ENCODE data around the gene HAUS7.

The HAUS7 gene

DNA sequence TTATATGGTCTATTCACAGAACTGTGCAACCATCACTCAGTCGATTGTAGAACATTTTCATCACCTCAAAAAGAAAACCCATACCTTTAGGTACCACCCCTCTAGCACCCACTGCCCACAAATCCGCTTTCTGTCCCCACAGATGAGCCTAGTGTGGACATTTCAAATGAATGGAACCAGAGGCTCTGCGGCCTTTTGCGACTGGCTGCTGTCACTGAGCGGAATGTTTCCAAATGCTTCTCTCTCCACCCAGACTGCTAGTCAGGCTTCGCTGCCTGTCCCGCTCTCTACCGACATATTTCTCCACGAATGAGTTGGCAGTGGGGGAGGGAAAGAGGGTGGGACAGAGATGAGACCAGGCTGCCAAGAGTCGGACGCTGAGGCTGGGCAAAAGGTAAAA, 22.7 kb upstream of the HAUS7 start:
- Histone ChIP-seq H3K23ac (ENCODE audit: low read depth, low read length, poor library complexity) (no peak overlapping the region), H4K8ac (ENCODE audit: low read depth, low read length) (no peak overlapping the region), H3K4me3 (ENCODE audit: low read length in 2 of 2) (no peak overlapping the region), H2AFZ (ENCODE audit: low read length) (no peak overlapping the region), H3K14ac (ENCODE audit: low read length) (no peak overlapping the region), H3K9me3 (replicated peaks in 1 of 2; ENCODE audit: control insufficient read depth in 2 of 2, insufficient read depth in 1 of 2, low read depth in 1 of 2, low read length in 2 of 2) (no peaks in the 10 kb centered on the region), H3K4me1 (ENCODE audit: control insufficient read depth in 2 of 2, insufficient read depth in 1 of 2, low read depth in 1 of 2, low read length in 2 of 2) (peaks cover 11 to 23% of the 10 kb centered on the region in 2 donors), H3K18ac (ENCODE audit: low read length) (no peak overlapping the region), H4K91ac (ENCODE audit: low read depth, low read length, poor library complexity) (no peak overlapping the region), H3K79me1 (ENCODE audit: low read depth, low read length) (no peaks in the 10 kb centered on the region), H3K4ac (ENCODE audit: low read length) (no peak overlapping the region), H2BK5ac (ENCODE audit: low read length) (no peak overlapping the region), H3K9ac (ENCODE audit: low read depth, low read length, poor library complexity) (no peak overlapping the region), H3K36me3 (replicated peaks in 1 of 2; ENCODE audit: control insufficient read depth in 2 of 2, insufficient read depth in 2 of 2, low read length in 2 of 2) (no peaks in the 10 kb centered on the region), H3K27ac (replicated peaks; ENCODE audit: low read length) (no peak overlapping the region), H2BK15ac (ENCODE audit: low read length) (no peak overlapping the region), H2BK120ac (ENCODE audit: low read depth, low read length) (no peak overlapping the region), H3K4me2 (ENCODE audit: insufficient read depth, low read length, poor library complexity, severe bottlenecking) (no peak overlapping the region), H3K27me3 (ENCODE audit: control insufficient read depth in 3 of 3, insufficient read depth in 3 of 3, low read depth in 1 of 3, low read length in 3 of 3) (peaks cover 0 to 26% (median 0%) of the 10 kb centered on the region in 3 experiments), H2BK12ac (ENCODE audit: low read length) (no peak overlapping the region), H2AK5ac (ENCODE audit: low read depth, low read length) (no peak overlapping the region)
- no peak for DNase-seq (ENCODE audit: low spot score)
- WGBS, 2 donors (ENCODE audit: extremely low coverage in 2 of 2, insufficient read length in 2 of 2, insufficient replicate concordance in 1 of 2) = no CpG with 5 or more reads among the region's 11 CpGs

DNA sequence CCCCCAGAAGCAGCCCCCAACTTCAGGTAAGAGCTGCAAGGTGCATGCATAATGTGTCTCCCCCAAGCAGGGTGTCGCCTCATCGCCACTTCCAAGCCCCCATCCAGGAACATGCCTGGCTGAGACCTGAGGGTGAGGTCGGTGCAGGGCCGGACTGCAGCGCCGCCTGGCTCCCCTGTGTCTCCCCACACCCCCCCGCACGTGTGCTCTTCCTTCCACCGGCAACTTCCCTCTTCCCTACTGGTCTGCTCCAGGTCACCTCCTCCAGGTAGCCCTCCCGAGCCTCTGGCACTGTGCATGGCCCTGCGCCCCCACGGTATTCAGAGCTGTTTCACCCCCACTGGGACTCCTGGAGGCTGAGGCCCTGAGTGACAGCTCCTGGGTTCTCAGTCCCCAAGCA, 22.2 kb upstream of the HAUS7 start:
- peak overlapping the region; percentile 37 for H3K4ac ChIP-seq (ENCODE audit: low read length)
- H2AK5ac ChIP-seq (ENCODE audit: low read depth, low read length) = no peak overlapping the region
- H3K27ac ChIP-seq (replicated peaks; ENCODE audit: low read length) = no peak overlapping the region
- WGBS, 2 donors (ENCODE audit: extremely low coverage in 2 of 2, insufficient read length in 2 of 2, insufficient replicate concordance in 1 of 2) = no CpG with 5 or more reads among the region's 12 CpGs
- no peaks in the 10 kb centered on the region for H3K79me1 ChIP-seq (ENCODE audit: low read depth, low read length)
- H3K27me3 ChIP-seq (ENCODE audit: control insufficient read depth in 3 of 3, insufficient read depth in 3 of 3, low read depth in 1 of 3, low read length in 3 of 3) = peaks cover 0 to 26% (median 0%) of the 10 kb centered on the region in 3 experiments
- no peak overlapping the region for H3K4me3 ChIP-seq (ENCODE audit: low read length in 2 of 2)
- no peaks in the 10 kb centered on the region for H3K36me3 ChIP-seq (replicated peaks in 1 of 2; ENCODE audit: control insufficient read depth in 2 of 2, insufficient read depth in 2 of 2, low read length in 2 of 2)
- no peaks in the 10 kb centered on the region for H3K9me3 ChIP-seq (replicated peaks in 1 of 2; ENCODE audit: control insufficient read depth in 2 of 2, insufficient read depth in 1 of 2, low read depth in 1 of 2, low read length in 2 of 2)
- no peak overlapping the region for H3K4me2 ChIP-seq (ENCODE audit: insufficient read depth, low read length, poor library complexity, severe bottlenecking)
- H3K9ac ChIP-seq (ENCODE audit: low read depth, low read length, poor library complexity) = no peak overlapping the region
- H3K18ac ChIP-seq (ENCODE audit: low read length) = no peak overlapping the region
- no peak overlapping the region for H4K8ac ChIP-seq (ENCODE audit: low read depth, low read length)
- no peak overlapping the region for H3K14ac ChIP-seq (ENCODE audit: low read length)
- H2BK5ac ChIP-seq (ENCODE audit: low read length) = no peak overlapping the region
- peaks cover 13 to 24% of the 10 kb centered on the region in 2 donors for H3K4me1 ChIP-seq (ENCODE audit: control insufficient read depth in 2 of 2, insufficient read depth in 1 of 2, low read depth in 1 of 2, low read length in 2 of 2)
- H2BK120ac ChIP-seq (ENCODE audit: low read depth, low read length) = no peak overlapping the region
- no peak overlapping the region for H3K23ac ChIP-seq (ENCODE audit: low read depth, low read length, poor library complexity)
- no peak overlapping the region for H2BK12ac ChIP-seq (ENCODE audit: low read length)
- no peak overlapping the region for H2BK15ac ChIP-seq (ENCODE audit: low read length)
- H2AFZ ChIP-seq (ENCODE audit: low read length) = no peak overlapping the region
- no peak for DNase-seq (ENCODE audit: low spot score)
- H4K91ac ChIP-seq (ENCODE audit: low read depth, low read length, poor library complexity) = no peak overlapping the region

DNA sequence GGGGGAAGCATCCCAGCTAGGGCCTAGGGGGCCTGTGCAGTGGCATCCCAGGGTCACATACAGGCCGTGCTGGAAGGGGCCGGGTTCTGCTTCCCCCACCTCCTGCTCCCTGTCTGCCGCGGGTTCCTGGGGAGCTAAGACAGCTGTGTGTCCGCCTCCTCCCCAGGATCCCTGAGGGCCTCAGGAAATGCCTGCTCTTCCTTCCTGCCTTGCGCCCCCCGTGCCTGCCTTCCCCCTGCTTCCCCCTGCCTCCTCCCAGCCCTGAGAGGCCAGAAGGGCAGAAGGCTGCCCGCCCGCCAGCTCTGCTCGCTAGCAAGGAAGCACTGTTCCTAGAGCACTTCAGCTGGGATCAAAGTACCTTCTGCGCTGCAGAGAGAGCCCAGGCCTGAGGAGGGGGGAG, 21.5 kb upstream of the HAUS7 start:
- no peak overlapping the region for H3K4ac ChIP-seq (ENCODE audit: low read length)
- H2BK12ac ChIP-seq (ENCODE audit: low read length) = no peak overlapping the region
- H2BK120ac ChIP-seq (ENCODE audit: low read depth, low read length) = no peak overlapping the region
- no peak overlapping the region for H3K27ac ChIP-seq (replicated peaks; ENCODE audit: low read length)
- peak overlapping the region in 1 of 2 donors; percentile 29 for H3K4me3 ChIP-seq (ENCODE audit: low read length in 2 of 2)
- H3K79me1 ChIP-seq (ENCODE audit: low read depth, low read length) = no peaks in the 10 kb centered on the region
- no peaks in the 10 kb centered on the region for H3K9me3 ChIP-seq (replicated peaks in 1 of 2; ENCODE audit: control insufficient read depth in 2 of 2, insufficient read depth in 1 of 2, low read depth in 1 of 2, low read length in 2 of 2)
- peak overlapping the region; percentile 65 for H4K8ac ChIP-seq (ENCODE audit: low read depth, low read length)
- no peak overlapping the region for H4K91ac ChIP-seq (ENCODE audit: low read depth, low read length, poor library complexity)
- H3K9ac ChIP-seq (ENCODE audit: low read depth, low read length, poor library complexity) = no peak overlapping the region
- no peak overlapping the region for H3K4me2 ChIP-seq (ENCODE audit: insufficient read depth, low read length, poor library complexity, severe bottlenecking)
- H3K18ac ChIP-seq (ENCODE audit: low read length) = no peak overlapping the region
- H3K27me3 ChIP-seq (ENCODE audit: control insufficient read depth in 3 of 3, insufficient read depth in 3 of 3, low read depth in 1 of 3, low read length in 3 of 3) = peaks cover 0 to 26% (median 0%) of the 10 kb centered on the region in 3 experiments
- no peak overlapping the region for H2BK5ac ChIP-seq (ENCODE audit: low read length)
- H3K14ac ChIP-seq (ENCODE audit: low read length) = no peak overlapping the region
- H3K4me1 ChIP-seq (ENCODE audit: control insufficient read depth in 2 of 2, insufficient read depth in 1 of 2, low read depth in 1 of 2, low read length in 2 of 2) = peaks cover 13 to 24% of the 10 kb centered on the region in 2 donors
- no peak overlapping the region for H3K23ac ChIP-seq (ENCODE audit: low read depth, low read length, poor library complexity)
- no peak overlapping the region for H2BK15ac ChIP-seq (ENCODE audit: low read length)
- no CpG with 5 or more reads among the region's 11 CpGs for WGBS, 2 donors (ENCODE audit: extremely low coverage in 2 of 2, insufficient read length in 2 of 2, insufficient replicate concordance in 1 of 2)
- DNase-seq (ENCODE audit: low spot score) = no peak
- peak overlapping the region; percentile 75 for H2AFZ ChIP-seq (ENCODE audit: low read length)
- no peaks in the 10 kb centered on the region for H3K36me3 ChIP-seq (replicated peaks in 1 of 2; ENCODE audit: control insufficient read depth in 2 of 2, insufficient read depth in 2 of 2, low read length in 2 of 2)
- no peak overlapping the region for H2AK5ac ChIP-seq (ENCODE audit: low read depth, low read length)

DNA sequence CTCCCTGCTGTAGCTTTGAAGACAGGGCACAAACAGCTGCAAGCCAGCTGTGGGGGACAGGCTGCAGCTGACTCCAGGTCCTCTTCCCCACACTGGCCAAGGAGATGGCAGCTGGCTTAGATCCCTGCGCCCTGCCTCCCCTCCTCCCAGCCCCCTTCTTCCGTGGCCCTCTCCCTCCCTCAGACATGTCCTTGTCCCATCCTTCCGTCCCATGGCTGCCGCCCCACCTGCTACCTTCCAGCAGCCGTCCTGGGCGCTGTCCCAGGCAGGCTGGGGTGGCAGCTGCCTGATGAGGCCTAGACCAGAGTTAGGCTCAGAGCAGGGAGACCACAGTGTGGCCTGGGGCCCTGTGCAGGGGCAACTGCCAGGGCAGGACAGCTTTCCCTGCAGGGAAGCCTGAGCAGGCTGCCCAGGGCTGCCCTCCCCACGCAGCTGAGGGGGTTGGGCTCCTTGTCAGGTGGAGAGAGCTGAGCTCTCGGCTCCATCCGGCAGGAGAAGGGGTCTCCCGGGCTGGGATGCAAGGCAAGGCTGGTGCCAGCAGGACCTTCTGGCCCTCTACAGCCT, 21.1 kb upstream of the HAUS7 start:
- Histone ChIP-seq H3K4ac (ENCODE audit: low read length) (no peak overlapping the region), H2AK5ac (ENCODE audit: low read depth, low read length) (no peak overlapping the region), H4K8ac (ENCODE audit: low read depth, low read length) (peak overlapping the region; percentile 82), H2BK120ac (ENCODE audit: low read depth, low read length) (no peak overlapping the region), H3K9me3 (replicated peaks in 1 of 2; ENCODE audit: control insufficient read depth in 2 of 2, insufficient read depth in 1 of 2, low read depth in 1 of 2, low read length in 2 of 2) (no peaks in the 10 kb centered on the region), H3K18ac (ENCODE audit: low read length) (no peak overlapping the region), H3K23ac (ENCODE audit: low read depth, low read length, poor library complexity) (no peak overlapping the region), H4K91ac (ENCODE audit: low read depth, low read length, poor library complexity) (no peak overlapping the region), H3K27me3 (ENCODE audit: control insufficient read depth in 3 of 3, insufficient read depth in 3 of 3, low read depth in 1 of 3, low read length in 3 of 3) (peaks cover 0 to 26% (median 0%) of the 10 kb centered on the region in 3 experiments), H3K14ac (ENCODE audit: low read length) (no peak overlapping the region), H3K36me3 (replicated peaks in 1 of 2; ENCODE audit: control insufficient read depth in 2 of 2, insufficient read depth in 2 of 2, low read length in 2 of 2) (no peaks in the 10 kb centered on the region), H2AFZ (ENCODE audit: low read length) (peak overlapping the region; percentile 75), H2BK15ac (ENCODE audit: low read length) (no peak overlapping the region), H3K4me3 (ENCODE audit: low read length in 2 of 2) (peak overlapping the region in 1 of 2 donors; percentile 29), H3K4me2 (ENCODE audit: insufficient read depth, low read length, poor library complexity, severe bottlenecking) (no peak overlapping the region), H2BK5ac (ENCODE audit: low read length) (no peak overlapping the region), H3K27ac (replicated peaks; ENCODE audit: low read length) (no peak overlapping the region), H2BK12ac (ENCODE audit: low read length) (no peak overlapping the region), H3K79me1 (ENCODE audit: low read depth, low read length) (no peaks in the 10 kb centered on the region), H3K9ac (ENCODE audit: low read depth, low read length, poor library complexity) (peak overlapping the region; percentile 86), H3K4me1 (ENCODE audit: control insufficient read depth in 2 of 2, insufficient read depth in 1 of 2, low read depth in 1 of 2, low read length in 2 of 2) (peaks cover 13 to 24% of the 10 kb centered on the region in 2 donors)
- WGBS, 2 donors (ENCODE audit: extremely low coverage in 2 of 2, insufficient read length in 2 of 2, insufficient replicate concordance in 1 of 2) = no CpG with 5 or more reads among the region's 10 CpGs
- no peak for DNase-seq (ENCODE audit: low spot score)

Measured in neuronal stem cell (in vitro differentiated cells).